ENCODE measurements around the gene RAD51B. TPM values are rescaled to one million over a fixed set of nuclear protein-coding genes. Genes with fewer than 3 reads are reported as not detected.

RAD51B gene
- total and polyA plus RNA-seq, 9 donors, result 21.6 to 70.1 (median 35.1) TPM

DNA sequence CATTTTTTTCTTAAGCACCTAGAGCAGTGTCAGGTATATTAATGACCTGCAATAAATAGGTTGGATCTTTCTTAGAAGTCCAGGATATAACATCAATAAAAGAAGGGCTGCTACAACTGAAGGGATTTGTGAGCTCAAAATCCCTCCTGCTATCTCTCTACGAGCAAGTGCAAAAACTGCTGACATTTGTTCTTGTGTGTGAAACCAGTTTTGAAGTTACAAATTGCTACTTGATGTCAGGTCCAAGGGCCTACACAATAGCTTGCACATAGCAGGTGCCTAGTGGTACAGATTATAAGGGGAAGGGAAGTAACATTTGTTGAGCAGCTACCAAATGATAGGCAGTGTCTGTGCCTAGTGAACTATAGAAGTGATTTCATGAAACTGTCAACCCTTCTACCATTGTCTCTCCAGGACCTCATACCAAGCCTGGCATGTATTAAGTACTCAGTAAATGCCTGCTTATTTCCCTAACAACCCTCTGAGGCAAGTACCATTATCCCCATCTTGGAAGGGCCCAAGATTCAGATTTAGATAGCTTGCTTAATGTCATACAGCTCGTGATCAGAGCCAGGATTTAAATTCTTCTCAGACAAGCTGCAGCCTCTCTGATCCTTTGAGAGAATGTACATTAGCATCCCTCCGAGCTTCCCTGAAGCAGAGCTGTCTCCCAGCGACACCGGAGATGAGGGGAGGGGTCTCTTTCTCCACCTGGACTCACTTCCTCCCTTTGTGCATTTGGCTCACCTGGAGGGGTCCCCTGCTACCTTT lies 673.0 kb downstream of the RAD51B start:
- H3K36me3 ChIP-seq, result no peaks in the 10 kb centered on the region
- no peaks in the 10 kb centered on the region for H3K9me3 ChIP-seq
- no peak for DNase-seq
- no peaks in the 10 kb centered on the region for H3K27me3 ChIP-seq
- TF ChIP-seq EP300 (IDR thresholded peaks at IDR 0.05) (no peak), POLR2A (IDR thresholded peaks at IDR 0.05) (no peak)
- TF ChIP-seq, protein P1, sequence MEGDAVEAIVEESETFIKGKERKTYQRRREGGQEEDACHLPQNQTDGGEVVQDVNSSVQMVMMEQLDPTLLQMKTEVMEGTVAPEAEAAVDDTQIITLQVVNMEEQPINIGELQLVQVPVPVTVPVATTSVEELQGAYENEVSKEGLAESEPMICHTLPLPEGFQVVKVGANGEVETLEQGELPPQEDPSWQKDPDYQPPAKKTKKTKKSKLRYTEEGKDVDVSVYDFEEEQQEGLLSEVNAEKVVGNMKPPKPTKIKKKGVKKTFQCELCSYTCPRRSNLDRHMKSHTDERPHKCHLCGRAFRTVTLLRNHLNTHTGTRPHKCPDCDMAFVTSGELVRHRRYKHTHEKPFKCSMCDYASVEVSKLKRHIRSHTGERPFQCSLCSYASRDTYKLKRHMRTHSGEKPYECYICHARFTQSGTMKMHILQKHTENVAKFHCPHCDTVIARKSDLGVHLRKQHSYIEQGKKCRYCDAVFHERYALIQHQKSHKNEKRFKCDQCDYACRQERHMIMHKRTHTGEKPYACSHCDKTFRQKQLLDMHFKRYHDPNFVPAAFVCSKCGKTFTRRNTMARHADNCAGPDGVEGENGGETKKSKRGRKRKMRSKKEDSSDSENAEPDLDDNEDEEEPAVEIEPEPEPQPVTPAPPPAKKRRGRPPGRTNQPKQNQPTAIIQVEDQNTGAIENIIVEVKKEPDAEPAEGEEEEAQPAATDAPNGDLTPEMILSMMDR (IDR thresholded peaks at IDR 0.05), result no peak
- WGBS, 3 donors, result 96 to 97% (median 97%) methylated on average over 5 of the region's 5 CpGs
- no peak overlapping the region for H3K4me3 ChIP-seq
- no peak overlapping the region for H3K27ac ChIP-seq
- intact Hi-C loops (cut with DNase I), result no loop called here
- peaks cover 7% of the 10 kb centered on the region for H3K4me1 ChIP-seq (ENCODE audit: insufficient read depth)

DNA sequence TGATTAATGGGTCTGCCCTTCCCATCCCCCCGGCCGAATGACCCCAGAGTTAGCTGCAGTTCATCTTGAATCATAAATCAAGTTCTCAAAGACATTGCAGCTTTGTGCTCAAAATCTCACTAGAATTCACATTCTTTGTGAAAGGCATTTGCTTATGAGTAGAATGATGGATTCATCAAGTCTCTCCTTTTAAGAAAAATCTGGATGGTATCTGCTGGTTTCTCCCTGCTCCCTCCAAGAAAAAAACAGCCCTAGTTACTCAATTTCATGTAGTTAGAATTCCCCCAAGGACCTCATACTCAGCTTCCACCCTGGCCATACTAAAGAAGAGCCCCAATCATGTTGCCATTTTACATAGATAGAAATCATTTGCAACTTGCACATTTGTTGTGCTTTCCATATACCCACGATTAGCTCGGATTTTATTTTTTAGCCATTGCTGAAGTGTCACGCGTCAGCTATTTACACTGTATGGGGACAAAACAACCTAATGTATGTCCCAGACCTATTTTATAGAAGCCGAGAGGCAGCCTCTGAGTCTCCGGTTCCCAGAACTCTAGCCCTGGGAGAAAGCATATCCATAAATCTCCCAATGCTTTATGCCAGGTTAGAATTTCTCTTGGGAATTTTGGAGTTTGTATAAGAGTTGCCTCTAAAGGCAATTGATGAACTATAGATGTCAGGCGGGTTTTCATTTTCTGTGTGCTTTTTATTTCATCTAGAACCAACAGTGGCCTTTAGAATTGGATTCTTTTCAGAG lies 673.8 kb downstream of the RAD51B start:
- H3K27me3 ChIP-seq, result no peaks in the 10 kb centered on the region
- no peak for DNase-seq
- H3K4me3 ChIP-seq, result no peak overlapping the region
- H3K27ac ChIP-seq, result no peak overlapping the region
- H3K9me3 ChIP-seq, result no peaks in the 10 kb centered on the region
- TF ChIP-seq, protein P1 (IDR thresholded peaks at IDR 0.05), result no peak
- TF ChIP-seq EP300 (IDR thresholded peaks at IDR 0.05), result no peak
- no peak for TF ChIP-seq POLR2A (IDR thresholded peaks at IDR 0.05)
- intact Hi-C loops (cut with DNase I), result no loop called here
- WGBS, 3 donors, result 96% methylated on average over 9 of the region's 9 CpGs
- peaks cover 7% of the 10 kb centered on the region for H3K4me1 ChIP-seq (ENCODE audit: insufficient read depth)
- H3K36me3 ChIP-seq, result no peaks in the 10 kb centered on the region

DNA sequence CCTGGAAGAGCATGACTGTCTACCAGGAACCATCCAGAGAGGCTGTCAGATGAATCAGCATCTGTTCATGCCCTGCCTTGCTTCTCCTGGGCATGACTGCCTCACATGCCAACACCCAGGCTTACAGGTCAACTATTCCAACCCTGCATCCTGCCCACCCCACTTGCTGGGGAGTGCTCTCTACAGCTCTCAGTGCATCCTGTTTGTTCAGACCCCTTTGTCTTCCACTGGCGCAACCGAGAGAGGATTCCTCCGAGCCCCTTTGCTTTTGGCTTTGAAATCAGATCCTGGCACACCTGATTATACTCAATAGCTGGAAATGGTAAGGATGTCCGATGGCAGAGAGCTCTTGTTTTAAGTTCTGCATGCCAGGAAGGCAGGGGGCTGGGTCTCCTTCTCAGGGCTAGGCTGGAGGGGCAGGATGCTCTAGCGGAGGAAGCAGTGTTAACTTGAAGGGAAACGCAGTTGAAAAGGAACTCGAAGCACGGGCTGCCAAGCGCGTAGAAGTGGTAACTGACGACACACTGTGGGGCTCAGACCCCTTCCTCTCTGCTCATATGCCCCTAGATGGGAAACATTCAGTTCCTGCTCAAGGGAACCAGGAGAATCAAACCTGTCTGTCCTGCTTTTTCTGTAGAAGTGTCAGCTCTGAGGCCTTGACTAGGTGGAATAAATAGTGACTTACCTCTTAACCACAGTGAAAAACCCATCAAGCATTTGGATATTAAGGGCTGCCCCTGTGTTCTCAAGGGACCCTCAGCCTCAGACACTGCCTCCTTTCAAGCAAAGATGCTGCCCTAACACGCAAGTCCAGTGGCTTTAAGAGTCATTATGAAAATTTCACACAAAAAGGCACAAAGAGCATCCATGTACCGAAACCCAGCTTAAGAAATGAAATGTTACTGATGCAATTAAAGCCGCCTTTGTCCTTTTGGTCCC lies 675.8 kb downstream of the RAD51B start:
- no peaks in the 10 kb centered on the region for H3K27me3 ChIP-seq
- TF ChIP-seq EP300 (IDR thresholded peaks at IDR 0.05), result no peak
- TF ChIP-seq, protein P1 (IDR thresholded peaks at IDR 0.05), result no peak
- TF ChIP-seq POLR2A (IDR thresholded peaks at IDR 0.05), result no peak
- H3K36me3 ChIP-seq, result no peaks in the 10 kb centered on the region
- no peak for DNase-seq
- no peak overlapping the region for H3K4me3 ChIP-seq
- H3K4me1 ChIP-seq (ENCODE audit: insufficient read depth), result peaks cover 7% of the 10 kb centered on the region
- H3K9me3 ChIP-seq, result no peaks in the 10 kb centered on the region
- WGBS, 3 donors, result 87 to 92% (median 88%) methylated on average over 14 of the region's 14 CpGs
- intact Hi-C loops (cut with DNase I), result no loop called here
- no peak overlapping the region for H3K27ac ChIP-seq

DNA sequence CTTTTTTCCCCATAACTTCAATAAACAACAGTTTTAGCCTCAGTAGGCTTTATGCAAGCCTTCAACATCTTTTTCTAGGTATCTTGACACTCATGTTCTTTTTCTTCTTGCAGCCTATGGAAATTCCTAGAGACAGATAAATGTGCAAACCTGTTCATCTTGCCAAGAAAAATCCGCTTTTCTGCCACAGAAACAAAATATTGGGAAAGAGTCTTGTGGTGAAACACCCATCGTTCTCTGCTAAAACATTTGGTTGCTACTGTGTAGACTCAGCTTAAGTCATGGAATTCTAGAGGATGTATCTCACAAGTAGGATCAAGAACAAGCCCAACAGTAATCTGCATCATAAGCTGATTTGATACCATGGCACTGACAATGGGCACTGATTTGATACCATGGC lies 677.4 kb downstream of the RAD51B start:
- no peak for TF ChIP-seq EP300 (IDR thresholded peaks at IDR 0.05)
- no peak for TF ChIP-seq POLR2A (IDR thresholded peaks at IDR 0.05)
- TF ChIP-seq, protein P1 (IDR thresholded peaks at IDR 0.05), result no peak
- no peak overlapping the region for H3K27ac ChIP-seq

More for the DNA sequence above, 677.4 kb downstream of the RAD51B start:
- Histone ChIP-seq H3K36me3 (no peaks in the 10 kb centered on the region), H3K4me3 (no peak overlapping the region), H3K9me3 (no peaks in the 10 kb centered on the region), H3K4me1 (ENCODE audit: insufficient read depth) (no peaks in the 10 kb centered on the region), H3K27me3 (no peaks in the 10 kb centered on the region)
- intact Hi-C loops (cut with DNase I), result no loop called here
- WGBS, 3 donors, result 64 to 71% (median 69%) methylated on average over 2 of the region's 2 CpGs
- no peak for DNase-seq

Data from ovary (tissue), 9 donors.